ENCODE measurements around the gene CTNNA3.

DNA sequence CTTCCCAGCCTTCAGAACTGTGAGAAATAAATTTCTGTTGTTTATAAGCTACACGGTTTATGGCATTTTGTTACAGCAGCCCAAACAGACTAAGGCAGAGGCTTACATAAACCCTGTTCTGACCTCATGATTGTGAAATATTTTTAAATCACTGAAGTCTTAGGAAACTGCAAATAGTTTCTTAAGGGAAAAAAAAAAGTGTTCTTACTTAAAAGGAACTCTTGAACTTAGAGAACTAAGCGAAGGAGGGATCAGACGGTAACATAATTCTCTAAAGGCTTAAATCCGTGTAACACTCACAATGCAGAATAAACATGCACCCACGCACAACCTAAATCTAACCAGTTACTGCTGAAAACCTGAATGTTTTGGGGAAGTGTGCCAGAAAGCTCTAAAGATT lies 1519.2 kb downstream of the CTNNA3 start:
- TF ChIP-seq, protein P1, sequence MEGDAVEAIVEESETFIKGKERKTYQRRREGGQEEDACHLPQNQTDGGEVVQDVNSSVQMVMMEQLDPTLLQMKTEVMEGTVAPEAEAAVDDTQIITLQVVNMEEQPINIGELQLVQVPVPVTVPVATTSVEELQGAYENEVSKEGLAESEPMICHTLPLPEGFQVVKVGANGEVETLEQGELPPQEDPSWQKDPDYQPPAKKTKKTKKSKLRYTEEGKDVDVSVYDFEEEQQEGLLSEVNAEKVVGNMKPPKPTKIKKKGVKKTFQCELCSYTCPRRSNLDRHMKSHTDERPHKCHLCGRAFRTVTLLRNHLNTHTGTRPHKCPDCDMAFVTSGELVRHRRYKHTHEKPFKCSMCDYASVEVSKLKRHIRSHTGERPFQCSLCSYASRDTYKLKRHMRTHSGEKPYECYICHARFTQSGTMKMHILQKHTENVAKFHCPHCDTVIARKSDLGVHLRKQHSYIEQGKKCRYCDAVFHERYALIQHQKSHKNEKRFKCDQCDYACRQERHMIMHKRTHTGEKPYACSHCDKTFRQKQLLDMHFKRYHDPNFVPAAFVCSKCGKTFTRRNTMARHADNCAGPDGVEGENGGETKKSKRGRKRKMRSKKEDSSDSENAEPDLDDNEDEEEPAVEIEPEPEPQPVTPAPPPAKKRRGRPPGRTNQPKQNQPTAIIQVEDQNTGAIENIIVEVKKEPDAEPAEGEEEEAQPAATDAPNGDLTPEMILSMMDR (IDR thresholded peaks at IDR 0.05) = no peak
- no peak for TF ChIP-seq POLR2A (IDR thresholded peaks at IDR 0.05)
